Measurements from ENCODE around the gene CCHCR1.
A peak's percentile ranks its signal among the peaks of the same experiment; 100 is the strongest.

Gene CCHCR1

GRCh38 chr6:31130751-31131150 lies 26.9 kb downstream of the CCHCR1 start:
- no peaks in the 10 kb centered on the region for H3K36me3 ChIP-seq (ENCODE audit: control insufficient read depth in 1 of 2, insufficient read depth in 2 of 2, low read length in 2 of 2)
- no CpG with 5 or more reads among the region's 3 CpGs for WGBS (ENCODE audit: extremely low coverage, insufficient coverage, insufficient read length)
- no peak overlapping the region for H3K4ac ChIP-seq (ENCODE audit: low read depth, low read length)
- H3K4me3 ChIP-seq (ENCODE audit: low read depth, low read length) = no peak overlapping the region
- no peaks in the 10 kb centered on the region for H3K79me1 ChIP-seq (ENCODE audit: low read length)
- no peak overlapping the region for H4K91ac ChIP-seq (ENCODE audit: low read depth, low read length)
- H3K23ac ChIP-seq (ENCODE audit: low read length) = no peak overlapping the region
- H2BK5ac ChIP-seq (ENCODE audit: low read depth, low read length, poor library complexity) = no peak overlapping the region
- no peak for DNase-seq
- H4K8ac ChIP-seq (ENCODE audit: low read depth, low read length) = no peak overlapping the region
- H4K12ac ChIP-seq (ENCODE audit: low read depth, low read length) = no peak overlapping the region
- H3K4me1 ChIP-seq (ENCODE audit: control insufficient read depth in 1 of 2, insufficient read depth in 2 of 2, low read length in 2 of 2) = no peaks in the 10 kb centered on the region
- no peak overlapping the region for H2BK12ac ChIP-seq (ENCODE audit: low read length)
- no peak overlapping the region for H3K27ac ChIP-seq (ENCODE audit: low read depth, low read length)
- H3K18ac ChIP-seq (ENCODE audit: low read length) = no peak overlapping the region
- H2AFZ ChIP-seq (ENCODE audit: insufficient read depth, low read length, poor library complexity) = no peak overlapping the region
- H2BK120ac ChIP-seq (ENCODE audit: insufficient read depth, low read length, poor library complexity) = no peak overlapping the region
- no peaks in the 10 kb centered on the region for H3K27me3 ChIP-seq (ENCODE audit: insufficient read depth, low read length)
- H3K9ac ChIP-seq (ENCODE audit: low read length) = no peak overlapping the region
- H2AK5ac ChIP-seq (ENCODE audit: low read length) = no peak overlapping the region
- no peaks in the 10 kb centered on the region for H3K79me2 ChIP-seq (ENCODE audit: control insufficient read depth, insufficient read depth, low read length, poor library complexity)
- no peak overlapping the region for H3K14ac ChIP-seq (ENCODE audit: low read length)
- H3K9me3 ChIP-seq (ENCODE audit: insufficient read depth, low read depth, low read length) = no peaks in the 10 kb centered on the region
- H3K4me2 ChIP-seq (ENCODE audit: low read length) = no peak overlapping the region

- H2BK5ac ChIP-seq (ENCODE audit: low read depth, low read length, poor library complexity) = no peak overlapping the region
- H2BK12ac ChIP-seq (ENCODE audit: low read length) = no peak overlapping the region
- no peak overlapping the region for H3K14ac ChIP-seq (ENCODE audit: low read length)
- no peaks in the 10 kb centered on the region for H3K36me3 ChIP-seq (ENCODE audit: control insufficient read depth in 1 of 2, insufficient read depth in 2 of 2, low read length in 2 of 2)
- peaks cover 0 to 2% of the 10 kb centered on the region in 2 experiments for H3K4me1 ChIP-seq (ENCODE audit: control insufficient read depth in 1 of 2, insufficient read depth in 2 of 2, low read length in 2 of 2)
- H3K18ac ChIP-seq (ENCODE audit: low read length) = no peak overlapping the region
- no peaks in the 10 kb centered on the region for H3K9me3 ChIP-seq (ENCODE audit: insufficient read depth, low read depth, low read length)
- no peak overlapping the region for H3K4me3 ChIP-seq (ENCODE audit: low read depth, low read length)
- no peak overlapping the region for H3K4ac ChIP-seq (ENCODE audit: low read depth, low read length)
- no peak overlapping the region for H3K9ac ChIP-seq (ENCODE audit: low read length)
- H3K79me2 ChIP-seq (ENCODE audit: control insufficient read depth, insufficient read depth, low read length, poor library complexity) = no peaks in the 10 kb centered on the region
- no peak for DNase-seq
- H3K79me1 ChIP-seq (ENCODE audit: low read length) = no peaks in the 10 kb centered on the region
- no peak overlapping the region for H2AFZ ChIP-seq (ENCODE audit: insufficient read depth, low read length, poor library complexity)
- no CpG with 5 or more reads among the region's 4 CpGs for WGBS (ENCODE audit: extremely low coverage, insufficient coverage, insufficient read length)
- no peak overlapping the region for H4K12ac ChIP-seq (ENCODE audit: low read depth, low read length)
- no peak overlapping the region for H3K4me2 ChIP-seq (ENCODE audit: low read length)
- no peak overlapping the region for H4K91ac ChIP-seq (ENCODE audit: low read depth, low read length)
- H3K23ac ChIP-seq (ENCODE audit: low read length) = no peak overlapping the region
- no peaks in the 10 kb centered on the region for H3K27me3 ChIP-seq (ENCODE audit: insufficient read depth, low read length)
- no peak overlapping the region for H2AK5ac ChIP-seq (ENCODE audit: low read length)
- H2BK120ac ChIP-seq (ENCODE audit: insufficient read depth, low read length, poor library complexity) = no peak overlapping the region
- H4K8ac ChIP-seq (ENCODE audit: low read depth, low read length) = no peak overlapping the region
- H3K27ac ChIP-seq (ENCODE audit: low read depth, low read length) = no peak overlapping the region
These were observed 28.5 kb downstream of the CCHCR1 start for GRCh38 chr6:31129130-31129529.

- Histone ChIP-seq H3K4me3 (ENCODE audit: low read depth, low read length) (no peak overlapping the region), H3K14ac (ENCODE audit: low read length) (no peak overlapping the region), H4K12ac (ENCODE audit: low read depth, low read length) (no peak overlapping the region), H4K8ac (ENCODE audit: low read depth, low read length) (no peak overlapping the region), H3K36me3 (ENCODE audit: control insufficient read depth in 1 of 2, insufficient read depth in 2 of 2, low read length in 2 of 2) (no peaks in the 10 kb centered on the region), H3K9ac (ENCODE audit: low read length) (no peak overlapping the region), H3K79me1 (ENCODE audit: low read length) (no peaks in the 10 kb centered on the region), H2BK12ac (ENCODE audit: low read length) (no peak overlapping the region), H3K27ac (ENCODE audit: low read depth, low read length) (no peak overlapping the region), H2BK120ac (ENCODE audit: insufficient read depth, low read length, poor library complexity) (no peak overlapping the region), H3K18ac (ENCODE audit: low read length) (no peak overlapping the region), H3K9me3 (ENCODE audit: insufficient read depth, low read depth, low read length) (no peaks in the 10 kb centered on the region), H3K79me2 (ENCODE audit: control insufficient read depth, insufficient read depth, low read length, poor library complexity) (no peaks in the 10 kb centered on the region), H3K23ac (ENCODE audit: low read length) (no peak overlapping the region), H3K27me3 (ENCODE audit: insufficient read depth, low read length) (no peaks in the 10 kb centered on the region), H3K4me1 (ENCODE audit: control insufficient read depth in 1 of 2, insufficient read depth in 2 of 2, low read length in 2 of 2) (peaks cover 0 to 2% of the 10 kb centered on the region in 2 experiments), H4K91ac (ENCODE audit: low read depth, low read length) (no peak overlapping the region), H2AFZ (ENCODE audit: insufficient read depth, low read length, poor library complexity) (no peak overlapping the region), H2AK5ac (ENCODE audit: low read length) (no peak overlapping the region), H3K4ac (ENCODE audit: low read depth, low read length) (no peak overlapping the region), H3K4me2 (ENCODE audit: low read length) (no peak overlapping the region), H2BK5ac (ENCODE audit: low read depth, low read length, poor library complexity) (no peak overlapping the region)
- no CpG with 5 or more reads among the region's 8 CpGs for WGBS (ENCODE audit: extremely low coverage, insufficient coverage, insufficient read length)
- DNase-seq = peak; percentile 67 to 85
These were observed 29.4 kb downstream of the CCHCR1 start for GRCh38 chr6:31128093-31128676.

- peaks cover 0 to 2% of the 10 kb centered on the region in 2 experiments for H3K4me1 ChIP-seq (ENCODE audit: control insufficient read depth in 1 of 2, insufficient read depth in 2 of 2, low read length in 2 of 2)
- WGBS (ENCODE audit: extremely low coverage, insufficient coverage, insufficient read length) = no CpG with 5 or more reads among the region's 16 CpGs
- H2BK120ac ChIP-seq (ENCODE audit: insufficient read depth, low read length, poor library complexity) = no peak overlapping the region
- H4K91ac ChIP-seq (ENCODE audit: low read depth, low read length) = no peak overlapping the region
- H2AK5ac ChIP-seq (ENCODE audit: low read length) = no peak overlapping the region
- H4K8ac ChIP-seq (ENCODE audit: low read depth, low read length) = no peak overlapping the region
- H3K4ac ChIP-seq (ENCODE audit: low read depth, low read length) = no peak overlapping the region
- no peak overlapping the region for H3K14ac ChIP-seq (ENCODE audit: low read length)
- no peaks in the 10 kb centered on the region for H3K36me3 ChIP-seq (ENCODE audit: control insufficient read depth in 1 of 2, insufficient read depth in 2 of 2, low read length in 2 of 2)
- no peak overlapping the region for H3K18ac ChIP-seq (ENCODE audit: low read length)
- H3K27me3 ChIP-seq (ENCODE audit: insufficient read depth, low read length) = no peaks in the 10 kb centered on the region
- no peak overlapping the region for H3K9ac ChIP-seq (ENCODE audit: low read length)
- no peak overlapping the region for H2AFZ ChIP-seq (ENCODE audit: insufficient read depth, low read length, poor library complexity)
- no peaks in the 10 kb centered on the region for H3K9me3 ChIP-seq (ENCODE audit: insufficient read depth, low read depth, low read length)
- no peak overlapping the region for H2BK12ac ChIP-seq (ENCODE audit: low read length)
- no peaks in the 10 kb centered on the region for H3K79me2 ChIP-seq (ENCODE audit: control insufficient read depth, insufficient read depth, low read length, poor library complexity)
- no peaks in the 10 kb centered on the region for H3K79me1 ChIP-seq (ENCODE audit: low read length)
- H3K27ac ChIP-seq (ENCODE audit: low read depth, low read length) = no peak overlapping the region
- no peak overlapping the region for H3K4me2 ChIP-seq (ENCODE audit: low read length)
- no peak overlapping the region for H4K12ac ChIP-seq (ENCODE audit: low read depth, low read length)
- no peak overlapping the region for H3K4me3 ChIP-seq (ENCODE audit: low read depth, low read length)
- H3K23ac ChIP-seq (ENCODE audit: low read length) = no peak overlapping the region
- H2BK5ac ChIP-seq (ENCODE audit: low read depth, low read length, poor library complexity) = no peak overlapping the region
- no peak for DNase-seq
These were observed 31.0 kb downstream of the CCHCR1 start for GRCh38 chr6:31126396-31127175.
